ENCODE measurements around the gene GMCL2. TPM values are rescaled to one million over a fixed set of nuclear protein-coding genes. Genes with fewer than 3 reads are reported as not detected.

Gene GMCL2
- total RNA-seq, 1 experiment from 2014 or later: not detected

- Histone ChIP-seq H3K36me3 (ENCODE audit: low read depth, low read length) (peaks cover 87% of the 10 kb centered on the region), H3K4me2 (ENCODE audit: low read length) (no peak overlapping the region), H3F3A (ENCODE audit: low read length, unreplicated experiment) (peaks cover 7% of the 10 kb centered on the region), H3K4me1 (ENCODE audit: insufficient read depth, low read length) (peaks cover 22% of the 10 kb centered on the region), H3K27me3 (ENCODE audit: low read length) (no peaks in the 10 kb centered on the region), H4K20me1 (ENCODE audit: low read length) (peaks cover 79% of the 10 kb centered on the region), H3K4me3 (ENCODE audit: low read length) (no peak overlapping the region), H3K9me3 (ENCODE audit: low read length) (no peaks in the 10 kb centered on the region), H3K9me2 (replicated peaks; ENCODE audit: low read length) (no peaks in the 10 kb centered on the region), H3K79me2 (ENCODE audit: low read length) (peaks cover 55% of the 10 kb centered on the region), H2AFZ (ENCODE audit: low read length) (no peak overlapping the region), H3K9ac (ENCODE audit: low read length) (no peak overlapping the region), H3K27ac (ENCODE audit: low read length) (no peak overlapping the region)
- ChIA-PET CTCF (no interaction called here), POLR2A (ENCODE audit: unreplicated experiment) (no interaction called here)
- intact Hi-C loops (cut with micrococcal nuclease): no loop called here
- no TSS peak for BruUV-seq (replicated peaks)
- DNase-seq: no peak
- ATAC-seq: no peak
- no peak for TF ChIP-seq EZH2 (IDR thresholded peaks at IDR 0.05; ENCODE audit: low read length, unreplicated experiment)
- TF ChIP-seq CTCF (conservative IDR thresholded peaks at IDR 0.05; ENCODE audit: low read depth, low read length): no peak
- TF ChIP-seq EZH2phosphoT487 (IDR thresholded peaks at IDR 0.05; ENCODE audit: borderline replicate concordance, low read length): no peak
These were observed 22.3 kb upstream of the GMCL2 start for GRCh38 chr5:178209334-178210072.

GRCh38 chr5:178208540-178209227 is 21.5 kb upstream of the GMCL2 start:
- DNase-seq (no peak), ATAC-seq (no peak)
- H3K36me3 ChIP-seq (ENCODE audit: low read depth, low read length): peaks cover 82% of the 10 kb centered on the region
- peaks cover 7% of the 10 kb centered on the region for H3F3A ChIP-seq (ENCODE audit: low read length, unreplicated experiment)
- intact Hi-C loops (cut with micrococcal nuclease): no loop called here
- CTCF ChIA-PET: no interaction called here
- no peak overlapping the region for H2AFZ ChIP-seq (ENCODE audit: low read length)
- H3K4me2 ChIP-seq (ENCODE audit: low read length): no peak overlapping the region
- H3K9ac ChIP-seq (ENCODE audit: low read length): no peak overlapping the region
- H3K4me3 ChIP-seq (ENCODE audit: low read length): no peak overlapping the region
- POLR2A ChIA-PET (ENCODE audit: unreplicated experiment): no interaction called here
- H3K9me3 ChIP-seq (ENCODE audit: low read length): no peaks in the 10 kb centered on the region
- BruUV-seq (replicated peaks): no TSS peak
- TF ChIP-seq CTCF (conservative IDR thresholded peaks at IDR 0.05; ENCODE audit: low read depth, low read length) (peak; percentile 28; the same call in 1 of the 2 replicates), EZH2 (IDR thresholded peaks at IDR 0.05; ENCODE audit: low read length, unreplicated experiment) (no peak)
- H3K27me3 ChIP-seq (ENCODE audit: low read length): no peaks in the 10 kb centered on the region
- H3K9me2 ChIP-seq (replicated peaks; ENCODE audit: low read length): no peaks in the 10 kb centered on the region
- peaks cover 79% of the 10 kb centered on the region for H4K20me1 ChIP-seq (ENCODE audit: low read length)
- peaks cover 22% of the 10 kb centered on the region for H3K4me1 ChIP-seq (ENCODE audit: insufficient read depth, low read length)
- H3K27ac ChIP-seq (ENCODE audit: low read length): no peak overlapping the region
- H3K79me2 ChIP-seq (ENCODE audit: low read length): peaks cover 61% of the 10 kb centered on the region

DNA sequence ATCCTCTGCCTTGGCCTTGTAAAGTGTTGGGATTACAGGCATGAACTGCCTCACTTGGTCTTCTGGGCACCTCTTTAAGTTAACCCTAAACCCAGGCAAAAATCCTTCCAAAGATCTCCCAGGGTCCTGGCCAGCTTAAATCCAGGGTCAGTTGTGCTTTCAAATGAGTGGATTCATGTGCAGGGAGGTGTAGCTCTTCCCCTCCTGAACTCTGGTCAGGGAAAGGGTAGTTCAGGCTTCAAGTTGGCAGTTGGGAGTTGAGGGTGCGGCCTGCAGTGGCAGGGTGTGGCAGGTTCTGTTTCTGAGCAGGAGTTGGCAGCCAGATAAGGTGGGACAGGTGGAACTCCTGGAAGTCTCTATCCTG is 20.7 kb upstream of the GMCL2 start:
- intact Hi-C loops (cut with micrococcal nuclease): no loop called here
- BruUV-seq (replicated peaks): no TSS peak
- peaks cover 7% of the 10 kb centered on the region for H3F3A ChIP-seq (ENCODE audit: low read length, unreplicated experiment)
- no peaks in the 10 kb centered on the region for H3K27me3 ChIP-seq (ENCODE audit: low read length)
- H4K20me1 ChIP-seq (ENCODE audit: low read length): peaks cover 77% of the 10 kb centered on the region
- H3K4me1 ChIP-seq (ENCODE audit: insufficient read depth, low read length): peaks cover 22% of the 10 kb centered on the region
- H3K27ac ChIP-seq (ENCODE audit: low read length): no peak overlapping the region
- no peak overlapping the region for H2AFZ ChIP-seq (ENCODE audit: low read length)
- peak overlapping the region; percentile 92; the same call in 1 of the 2 replicates for H3K4me3 ChIP-seq (ENCODE audit: low read length)
- H3K9me3 ChIP-seq (ENCODE audit: low read length): no peaks in the 10 kb centered on the region
- H3K4me2 ChIP-seq (ENCODE audit: low read length): peak overlapping the region; percentile 93
- DNase-seq (no peak), ATAC-seq (no peak)
- ChIA-PET CTCF (no interaction called here), POLR2A (ENCODE audit: unreplicated experiment) (interaction anchor here (0.5 kb wide), 1 partner anchor 1416 kb away, joined by 4 read pairs; the partner anchor contains the start of gene HNRNPH1)
- H3K9ac ChIP-seq (ENCODE audit: low read length): no peak overlapping the region
- TF ChIP-seq EZH2 (IDR thresholded peaks at IDR 0.05; ENCODE audit: low read length, unreplicated experiment) (no peak), CTCF (conservative IDR thresholded peaks at IDR 0.05; ENCODE audit: low read depth, low read length) (no peak), EZH2phosphoT487 (IDR thresholded peaks at IDR 0.05; ENCODE audit: borderline replicate concordance, low read length) (no peak)
- peaks cover 74% of the 10 kb centered on the region for H3K36me3 ChIP-seq (ENCODE audit: low read depth, low read length)
- H3K9me2 ChIP-seq (replicated peaks; ENCODE audit: low read length): no peaks in the 10 kb centered on the region
- H3K79me2 ChIP-seq (ENCODE audit: low read length): peaks cover 62% of the 10 kb centered on the region
